ENCODE measurements around the gene CELF6. TPM values are rescaled to one million over a fixed set of nuclear protein-coding genes. Genes with fewer than 3 reads are reported as not detected.

Gene CELF6
- total and polyA plus RNA-seq, 2 donors (not counting 1 experiment from before 2014, with no cell fraction given), result 0.08 to 0.17 TPM

DNA sequence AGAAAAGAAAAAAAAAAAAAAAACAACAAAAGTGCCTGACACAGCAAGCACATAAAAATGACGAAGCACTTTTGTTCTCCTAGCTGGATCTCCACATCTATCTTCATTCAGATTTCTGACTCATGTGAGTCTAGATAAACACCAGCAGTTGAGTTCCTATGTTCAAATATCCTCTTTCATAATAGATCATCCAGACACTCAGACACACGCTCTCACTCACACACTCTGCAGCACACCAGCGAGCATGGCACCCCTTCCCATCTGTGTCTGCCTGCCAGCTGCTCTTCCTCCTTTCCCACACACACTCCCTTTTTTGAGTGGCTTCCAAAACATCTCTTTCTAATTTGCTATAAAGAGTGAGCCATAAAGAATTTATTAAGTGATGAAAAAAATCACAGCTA, 19.8 kb upstream of the CELF6 start:
- no peak overlapping the region for H3K9ac ChIP-seq (ENCODE audit: insufficient read depth, low read length)
- H3K36me3 ChIP-seq (ENCODE audit: control insufficient read depth, insufficient read depth, low read length), result peaks cover 4% of the 10 kb centered on the region
- H3K4me1 ChIP-seq (ENCODE audit: control insufficient read depth, extremely low read depth, insufficient read depth, low read length), result peaks cover 8% of the 10 kb centered on the region
- no peak overlapping the region for H3K4me3 ChIP-seq (replicated peaks in 1 of 4; ENCODE audit: control extremely low read depth in 1 of 4, insufficient read depth in 1 of 4, low read depth in 3 of 4, low read length in 4 of 4)
- no peaks in the 10 kb centered on the region for H4K20me1 ChIP-seq (ENCODE audit: control insufficient read depth, extremely low read depth, insufficient read depth, low read length)
- no peak overlapping the region for H2AFZ ChIP-seq (ENCODE audit: low read length)
- H3K79me2 ChIP-seq (ENCODE audit: control insufficient read depth, insufficient read depth, low read length), result no peaks in the 10 kb centered on the region
- no peaks in the 10 kb centered on the region for H3K27me3 ChIP-seq (ENCODE audit: control insufficient read depth, insufficient read depth, low read length)
- peak overlapping the region; percentile 51 for H3K4me2 ChIP-seq (ENCODE audit: extremely low read depth, insufficient read depth, low read length)
- peak overlapping the region; percentile 51 for H3K27ac ChIP-seq (ENCODE audit: insufficient read depth, low read length)
- TF ChIP-seq EZH2 (IDR thresholded peaks at IDR 0.05; ENCODE audit: low read length, missing control alignments), result no peak
- TF ChIP-seq, protein P1, sequence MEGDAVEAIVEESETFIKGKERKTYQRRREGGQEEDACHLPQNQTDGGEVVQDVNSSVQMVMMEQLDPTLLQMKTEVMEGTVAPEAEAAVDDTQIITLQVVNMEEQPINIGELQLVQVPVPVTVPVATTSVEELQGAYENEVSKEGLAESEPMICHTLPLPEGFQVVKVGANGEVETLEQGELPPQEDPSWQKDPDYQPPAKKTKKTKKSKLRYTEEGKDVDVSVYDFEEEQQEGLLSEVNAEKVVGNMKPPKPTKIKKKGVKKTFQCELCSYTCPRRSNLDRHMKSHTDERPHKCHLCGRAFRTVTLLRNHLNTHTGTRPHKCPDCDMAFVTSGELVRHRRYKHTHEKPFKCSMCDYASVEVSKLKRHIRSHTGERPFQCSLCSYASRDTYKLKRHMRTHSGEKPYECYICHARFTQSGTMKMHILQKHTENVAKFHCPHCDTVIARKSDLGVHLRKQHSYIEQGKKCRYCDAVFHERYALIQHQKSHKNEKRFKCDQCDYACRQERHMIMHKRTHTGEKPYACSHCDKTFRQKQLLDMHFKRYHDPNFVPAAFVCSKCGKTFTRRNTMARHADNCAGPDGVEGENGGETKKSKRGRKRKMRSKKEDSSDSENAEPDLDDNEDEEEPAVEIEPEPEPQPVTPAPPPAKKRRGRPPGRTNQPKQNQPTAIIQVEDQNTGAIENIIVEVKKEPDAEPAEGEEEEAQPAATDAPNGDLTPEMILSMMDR (conservative IDR thresholded peaks at IDR 0.05 in 1 of 2, IDR thresholded peaks at IDR 0.05 in 1 of 2; ENCODE audit: low read depth in 1 of 2, low read length in 2 of 2), result no peak
- DNase-seq (ENCODE audit: low read depth in 2 of 2), result peak; percentile 86 to 95
- no peaks in the 10 kb centered on the region for H3K9me3 ChIP-seq (ENCODE audit: control insufficient read depth, insufficient read depth, low read depth, low read length)

DNA sequence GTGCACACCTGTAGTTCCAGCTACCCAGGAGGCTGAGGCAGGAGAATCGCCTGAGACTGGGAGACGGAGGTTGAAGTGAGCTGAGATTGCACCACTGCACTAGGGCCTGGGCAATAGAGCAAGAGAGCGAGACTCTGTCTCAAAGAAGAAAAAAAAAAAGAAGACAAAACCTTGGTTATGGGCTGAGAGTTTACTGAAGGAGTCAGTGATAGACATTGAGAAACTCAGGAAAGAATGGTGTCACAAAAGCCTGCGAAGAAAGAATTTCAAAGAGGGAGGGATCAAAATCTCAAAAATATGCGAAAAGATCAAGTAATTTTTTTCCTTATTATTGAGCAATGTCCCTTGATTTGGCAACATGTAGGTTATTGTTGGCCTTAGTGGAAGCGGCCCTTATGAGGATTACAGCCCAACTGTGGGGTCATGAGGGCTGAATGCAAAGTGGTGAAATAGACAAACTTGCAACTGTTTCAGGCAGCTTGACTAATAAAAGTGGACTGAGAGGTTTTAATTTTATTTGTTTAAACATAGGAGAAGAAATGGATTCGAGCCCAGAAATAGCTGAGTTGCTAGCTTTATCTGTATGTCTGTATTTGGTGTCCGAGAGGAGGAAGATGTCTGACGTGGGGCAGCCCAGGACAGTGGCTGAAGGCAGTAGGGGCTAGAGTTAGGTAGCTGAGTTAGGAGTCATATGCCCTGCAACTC, 18.8 kb upstream of the CELF6 start:
- DNase-seq (ENCODE audit: low read depth in 2 of 2), result peak; percentile 69 to 98
- Histone ChIP-seq H2AFZ (ENCODE audit: low read length) (no peak overlapping the region), H3K27me3 (ENCODE audit: control insufficient read depth, insufficient read depth, low read length) (no peaks in the 10 kb centered on the region), H3K4me2 (ENCODE audit: extremely low read depth, insufficient read depth, low read length) (peak overlapping the region; percentile 28), H3K27ac (ENCODE audit: insufficient read depth, low read length) (peak overlapping the region; percentile 75), H3K9ac (ENCODE audit: insufficient read depth, low read length) (no peak overlapping the region), H3K79me2 (ENCODE audit: control insufficient read depth, insufficient read depth, low read length) (no peaks in the 10 kb centered on the region), H3K36me3 (ENCODE audit: control insufficient read depth, insufficient read depth, low read length) (peaks cover 2% of the 10 kb centered on the region), H3K9me3 (ENCODE audit: control insufficient read depth, insufficient read depth, low read depth, low read length) (no peaks in the 10 kb centered on the region), H4K20me1 (ENCODE audit: control insufficient read depth, extremely low read depth, insufficient read depth, low read length) (no peaks in the 10 kb centered on the region), H3K4me1 (ENCODE audit: control insufficient read depth, extremely low read depth, insufficient read depth, low read length) (peaks cover 8% of the 10 kb centered on the region), H3K4me3 (replicated peaks in 1 of 4; ENCODE audit: control extremely low read depth in 1 of 4, insufficient read depth in 1 of 4, low read depth in 3 of 4, low read length in 4 of 4) (no peak overlapping the region)
- TF ChIP-seq, protein P1 (conservative IDR thresholded peaks at IDR 0.05 in 1 of 2, IDR thresholded peaks at IDR 0.05 in 1 of 2; ENCODE audit: low read depth in 1 of 2, low read length in 2 of 2), result no peak

DNA sequence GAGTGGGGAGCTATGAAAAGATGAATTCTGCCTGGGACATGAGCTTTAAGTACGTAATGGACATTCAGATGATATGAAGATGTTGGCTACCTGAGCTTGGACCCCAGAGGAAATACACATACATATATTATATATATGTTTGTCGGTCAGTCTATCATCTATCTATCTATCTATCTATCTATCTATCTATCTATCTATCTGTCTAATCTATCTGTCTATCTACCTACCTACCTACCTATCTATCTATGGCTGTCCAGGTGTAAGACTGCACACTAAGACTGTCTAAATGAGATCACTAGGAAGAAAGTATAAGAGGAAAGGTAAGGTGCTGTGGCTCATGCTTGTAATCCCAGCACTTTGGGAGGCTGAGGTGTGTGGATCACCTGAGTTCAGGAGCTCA, 18.2 kb upstream of the CELF6 start:
- Histone ChIP-seq H3K27ac (ENCODE audit: insufficient read depth, low read length) (no peak overlapping the region), H3K27me3 (ENCODE audit: control insufficient read depth, insufficient read depth, low read length) (no peaks in the 10 kb centered on the region), H3K4me1 (ENCODE audit: control insufficient read depth, extremely low read depth, insufficient read depth, low read length) (peaks cover 8% of the 10 kb centered on the region), H3K79me2 (ENCODE audit: control insufficient read depth, insufficient read depth, low read length) (no peaks in the 10 kb centered on the region), H3K4me2 (ENCODE audit: extremely low read depth, insufficient read depth, low read length) (no peak overlapping the region), H2AFZ (ENCODE audit: low read length) (no peak overlapping the region), H3K36me3 (ENCODE audit: control insufficient read depth, insufficient read depth, low read length) (no peaks in the 10 kb centered on the region), H4K20me1 (ENCODE audit: control insufficient read depth, extremely low read depth, insufficient read depth, low read length) (no peaks in the 10 kb centered on the region), H3K9me3 (ENCODE audit: control insufficient read depth, insufficient read depth, low read depth, low read length) (no peaks in the 10 kb centered on the region), H3K9ac (ENCODE audit: insufficient read depth, low read length) (no peak overlapping the region), H3K4me3 (replicated peaks in 1 of 4; ENCODE audit: control extremely low read depth in 1 of 4, insufficient read depth in 1 of 4, low read depth in 3 of 4, low read length in 4 of 4) (no peak overlapping the region)
- TF ChIP-seq, protein P1 (conservative IDR thresholded peaks at IDR 0.05 in 1 of 2, IDR thresholded peaks at IDR 0.05 in 1 of 2; ENCODE audit: low read depth in 1 of 2, low read length in 2 of 2), result no peak
- no peak for TF ChIP-seq EZH2 (IDR thresholded peaks at IDR 0.05; ENCODE audit: low read length, missing control alignments)
- no peak for DNase-seq (ENCODE audit: low read depth in 2 of 2)
